NCI-H69 (cell line): ENCODE results near the gene PALM.
"Not testable (repeated sequence)": the region's sequence is repeated elsewhere in the genome, so short reads cannot be mapped to it uniquely, and the experiment has no call there.

Source experiments
- DNase-seq: peaks from one replicate; lab custom pipeline; 2025; lab: John Stamatoyannopoulos, UW

The PALM gene

GRCh38 chr19:704447-704741 is 4.3 kb upstream of the PALM start:
- DNase-seq: no peak

DNA sequence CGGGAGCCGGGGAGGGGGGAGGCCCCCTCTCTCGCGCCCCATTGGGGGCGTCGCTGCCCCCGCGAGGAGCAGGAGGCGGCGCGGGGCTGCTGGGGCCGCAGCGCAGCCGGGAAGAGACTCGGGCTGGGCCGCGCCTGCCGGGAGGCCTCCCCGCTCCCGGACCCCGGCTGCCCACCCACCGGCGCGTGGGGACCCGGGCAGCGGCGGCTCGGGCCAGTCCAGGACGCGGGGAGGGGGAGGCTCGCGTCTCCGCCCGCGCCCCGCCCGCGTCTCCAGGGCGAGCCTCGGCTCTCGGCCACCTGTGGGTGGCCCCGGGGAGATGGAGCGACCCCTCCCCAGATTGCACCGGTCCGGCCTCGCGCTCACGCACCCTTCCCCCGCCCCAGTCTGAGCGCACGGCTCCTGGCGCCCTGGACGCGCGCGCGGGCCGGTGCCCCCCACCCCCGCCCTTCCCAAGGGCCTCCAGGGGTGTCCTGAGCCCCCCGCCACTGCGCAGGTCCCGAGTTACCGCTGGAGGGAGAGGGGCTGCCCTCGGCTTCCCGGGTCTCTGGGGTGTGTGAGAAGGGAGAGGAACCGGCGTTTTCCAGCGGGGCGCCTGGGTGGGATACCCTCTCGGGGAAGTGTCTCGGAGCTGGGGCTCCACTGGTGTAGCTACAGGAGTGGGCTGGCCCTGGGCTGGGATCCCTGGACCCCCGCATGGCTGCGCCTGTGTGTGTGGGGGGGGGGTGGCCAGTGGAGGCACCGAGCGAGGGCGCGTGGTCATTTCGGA is 645 bp downstream of the PALM start:
- DNase-seq: peak; percentile 54

GRCh38 chr19:709965-710571 is 1.3 kb downstream of the PALM start:
- DNase-seq: no peak

- DNase-seq: no peak
Observed at GRCh38 chr19:710767-711166, 2.0 kb downstream of the PALM start.

DNA sequence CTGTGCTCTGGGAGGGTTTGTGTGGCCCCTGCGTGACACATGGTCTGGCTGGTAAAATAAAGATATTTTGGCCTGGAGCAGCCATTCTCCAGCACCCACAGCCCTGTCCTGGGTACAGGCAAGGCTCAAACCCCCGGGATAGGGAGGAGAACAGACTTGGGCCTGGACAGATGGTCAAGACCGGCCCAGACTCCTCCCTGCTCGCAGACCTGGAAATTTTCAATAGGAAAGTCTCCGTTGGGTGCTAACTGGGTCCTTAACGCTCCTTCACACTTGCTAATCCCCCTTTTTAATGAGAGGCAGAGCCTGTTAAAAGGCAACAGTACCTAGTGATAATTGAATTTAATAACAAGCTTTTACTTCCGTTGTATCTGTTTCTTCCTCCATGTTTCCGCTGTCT is 2.5 kb downstream of the PALM start:
- no peak for DNase-seq

GRCh38 chr19:715347-715746 is 6.6 kb downstream of the PALM start:
- DNase-seq: no peak

DNA sequence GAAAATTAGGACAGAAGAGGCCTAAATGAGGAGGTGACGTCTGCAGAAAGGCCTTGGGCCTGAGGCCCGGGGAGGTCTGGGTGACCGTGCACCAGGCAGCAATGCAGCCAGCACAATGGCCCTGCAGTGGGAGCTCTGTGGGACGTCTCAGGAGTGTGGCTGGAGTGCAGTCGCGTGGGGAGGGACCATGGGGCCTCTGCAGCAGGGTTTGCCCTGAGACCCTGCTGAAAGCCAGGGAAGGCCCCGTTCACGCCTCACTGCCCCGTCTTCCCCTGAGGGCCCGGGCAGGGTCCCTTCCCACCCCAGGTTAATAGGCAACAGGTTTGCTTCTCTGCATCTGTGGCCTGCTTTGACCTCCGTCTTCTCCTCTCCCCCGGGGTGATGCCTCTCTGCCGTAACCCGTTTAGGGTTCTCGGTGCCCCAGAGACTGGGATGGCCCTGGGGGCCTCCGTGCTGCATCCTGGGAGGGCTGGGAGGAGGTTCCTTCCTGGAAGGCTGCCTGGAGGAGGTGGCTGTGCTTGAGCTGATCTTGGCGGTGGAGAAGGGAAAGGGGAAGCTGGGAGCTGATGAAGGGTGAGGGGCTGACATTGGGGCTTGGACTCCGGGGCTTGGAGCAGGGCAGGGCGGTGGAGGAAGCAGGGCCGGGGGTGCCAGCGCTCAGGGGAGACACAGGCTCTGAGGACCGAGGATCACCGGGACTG is 9.7 kb downstream of the PALM start:
- DNase-seq: no peak

- DNase-seq: no peak
Observed at GRCh38 chr19:718991-719512, 10.3 kb downstream of the PALM start.

- DNase-seq: peak; percentile 72
Observed at GRCh38 chr19:719636-720344, 11.1 kb downstream of the PALM start.

DNA sequence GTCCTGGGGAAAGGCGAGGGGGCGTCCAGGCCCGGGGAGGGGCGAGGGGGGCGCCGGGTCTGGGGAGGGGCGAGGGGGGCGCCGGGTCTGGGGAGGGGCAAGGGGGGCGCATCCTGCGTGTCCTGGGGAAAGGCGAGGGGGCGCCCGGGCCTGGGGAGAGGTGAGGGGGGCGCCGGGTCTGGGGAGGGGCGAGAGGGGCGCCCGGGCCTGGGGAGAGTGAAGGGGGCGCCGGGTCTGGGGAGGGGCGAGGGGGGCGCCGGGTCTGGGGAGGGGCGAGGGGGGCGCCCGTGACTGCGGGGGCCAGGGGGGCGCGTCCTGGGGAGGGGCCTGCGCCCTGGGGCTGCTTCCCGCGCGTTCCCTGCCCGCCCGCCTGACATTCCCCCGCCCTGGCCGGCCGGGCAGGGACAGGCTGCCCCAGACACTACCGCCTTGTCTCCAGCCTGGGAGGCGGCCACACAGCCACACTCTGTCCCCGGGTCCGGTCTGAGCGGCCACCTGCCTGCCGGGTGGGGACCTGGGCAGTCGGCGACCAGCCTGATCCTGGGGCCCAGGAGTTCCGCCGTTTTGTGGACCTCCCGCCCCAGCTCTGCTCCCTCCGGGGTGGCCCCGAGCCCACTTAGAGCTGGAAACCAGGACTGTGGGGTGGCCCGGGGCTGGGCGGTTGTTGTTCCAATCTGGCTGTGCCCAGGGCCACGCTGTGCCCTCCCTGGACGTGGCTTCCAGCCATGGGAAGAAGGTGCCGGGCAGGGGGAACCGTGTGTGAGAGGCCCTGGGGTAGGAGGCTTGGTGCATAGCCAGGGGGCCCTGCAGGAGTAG is 11.8 kb downstream of the PALM start:
- DNase-seq: no peak

DNA sequence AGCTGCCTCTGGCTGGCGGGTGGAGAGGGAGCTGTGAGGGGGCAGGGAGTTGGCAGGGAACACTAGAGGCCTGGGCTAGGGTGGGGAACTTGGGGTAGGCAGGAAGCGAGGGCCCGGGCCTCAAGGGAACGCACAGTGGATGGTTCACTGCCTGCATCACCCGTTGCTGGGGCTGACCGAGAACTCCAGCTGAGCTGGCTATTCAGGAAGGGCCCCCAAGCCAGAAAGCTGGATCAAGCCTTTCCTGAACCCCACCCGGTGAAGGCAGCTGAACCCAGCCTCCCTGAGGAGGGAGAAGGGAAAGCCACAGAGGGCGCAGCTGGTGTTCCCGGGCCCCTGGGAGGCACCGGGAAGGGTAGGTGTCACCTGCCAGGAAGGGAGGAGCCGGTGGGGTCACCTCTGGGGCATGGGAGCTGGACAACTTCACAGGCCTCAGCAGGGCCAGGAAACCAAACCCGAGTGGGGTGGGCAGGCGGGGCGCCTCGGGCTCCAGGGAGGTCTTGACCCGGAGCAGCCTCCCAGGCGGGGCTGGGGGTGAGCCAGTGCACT is 13.9 kb downstream of the PALM start:
- no peak for DNase-seq

- no peak for DNase-seq
Observed at GRCh38 chr19:723247-723646, 14.5 kb downstream of the PALM start.

DNA sequence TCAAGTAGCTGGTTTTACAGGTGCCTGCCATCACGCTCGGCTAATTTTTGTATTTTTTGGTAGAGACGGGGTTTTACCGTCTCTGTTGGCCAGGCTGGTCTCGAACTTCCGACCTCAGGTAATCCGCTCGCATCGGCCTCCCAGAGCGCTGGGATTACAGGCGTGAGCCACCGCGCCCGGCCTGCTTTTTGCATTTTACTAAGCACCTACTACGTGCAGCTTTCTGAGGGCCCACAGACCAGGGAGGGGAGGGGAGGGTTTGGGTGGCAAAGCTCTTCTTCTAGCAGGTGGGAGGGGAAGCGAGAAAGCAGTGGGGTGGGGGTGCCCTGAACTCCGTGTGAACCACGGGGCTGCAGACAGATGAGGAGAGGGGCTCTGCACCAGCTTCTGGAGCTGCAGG is 15.0 kb downstream of the PALM start:
- DNase-seq: no peak

GRCh38 chr19:725461-726089 is 16.8 kb downstream of the PALM start:
- DNase-seq: no peak

GRCh38 chr19:726993-727956 is 18.5 kb downstream of the PALM start:
- no peak for DNase-seq

DNA sequence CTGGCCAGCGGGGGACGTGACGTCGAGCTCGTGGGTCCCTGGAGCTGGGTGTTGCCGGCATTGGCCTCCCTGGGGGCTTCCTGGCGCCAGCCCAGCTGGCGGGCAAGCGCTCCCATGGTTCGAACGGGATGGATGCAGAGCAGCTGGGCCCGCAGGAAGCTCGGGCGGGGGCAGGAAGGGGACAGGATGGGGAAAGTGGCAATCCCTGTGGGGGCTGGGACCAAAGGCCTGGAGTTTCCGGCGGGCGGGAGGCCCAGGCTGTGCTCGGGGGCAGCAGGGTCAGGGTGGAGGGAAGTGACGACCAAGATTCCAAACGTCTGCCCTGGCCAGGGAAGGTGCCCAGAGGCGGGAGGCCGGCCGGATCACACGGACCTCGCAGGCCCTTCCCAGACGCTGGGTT is 19.3 kb downstream of the PALM start:
- DNase-seq: no peak

- DNase-seq: not testable (repeated sequence)
Observed at GRCh38 chr19:729564-729963, 20.8 kb downstream of the PALM start.

DNA sequence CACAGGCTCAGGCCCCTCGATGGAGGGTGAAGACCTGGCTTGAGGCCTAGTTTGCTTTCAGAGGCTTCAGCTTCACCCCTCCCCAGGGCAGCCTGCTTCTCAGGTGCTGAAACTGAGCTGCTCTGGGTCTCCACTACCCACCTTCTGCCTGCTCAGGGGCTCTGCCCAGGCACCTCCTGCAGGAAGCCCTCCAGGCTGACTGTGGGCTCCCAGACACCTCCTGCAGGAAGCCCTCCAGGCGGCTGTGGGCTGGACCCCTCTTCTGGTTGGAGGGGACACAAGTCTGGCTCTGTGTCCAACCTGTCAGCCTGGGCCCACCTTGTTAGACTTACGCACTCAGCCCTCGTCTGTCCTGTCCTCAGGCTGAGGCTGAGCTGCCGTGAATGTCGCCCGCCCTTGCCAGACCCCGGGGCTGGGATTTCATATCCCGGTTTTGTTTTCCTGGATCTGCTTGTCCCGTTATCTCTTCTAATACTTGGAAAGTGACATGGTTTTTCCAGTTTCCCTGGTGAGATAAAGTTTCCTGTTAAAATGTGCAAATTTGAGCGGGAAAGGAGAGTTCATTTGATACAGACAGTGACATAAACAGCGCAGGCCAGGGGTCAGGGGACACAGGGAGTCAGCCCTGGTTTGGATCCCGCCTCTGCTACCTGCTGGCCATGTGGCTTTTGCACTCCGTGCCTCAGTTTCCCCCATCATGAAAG is 21.4 kb downstream of the PALM start:
- DNase-seq: no peak

- no peak for DNase-seq
Observed at GRCh38 chr19:731000-731399, 22.3 kb downstream of the PALM start.
